Gastrocnemius medialis (tissue), 4 donors: ENCODE measurements around the gene KCNQ1.

Source experiments
- POLR2A ChIP-seq, 2 donors: fragments of 450-650 bp; IDR thresholded peaks; one replicate each; pipeline ENCODE4 v1.6.1; 2017; ENCODE audit warnings: antibody characterized with exemption in 2 of 2, mild to moderate bottlenecking in 2 of 2, moderate library complexity in 2 of 2
- TF ChIP-seq, protein P1 (sequence below), 5 experiments: fragments of 450-650 bp in 3 of 5; fragments of 200-600 bp in 2 of 5; sonication (generic) in 2 of 5; IDR thresholded peaks in 4 of 5; conservative IDR thresholded peaks in 1 of 5; 1 replicate in 4 of 5; 2 replicates in 1 of 5; pipeline ENCODE4 v1.5.1; 2016 to 2019; ENCODE audit warnings: antibody characterized with exemption in 5 of 5, mild to moderate bottlenecking in 3 of 5, moderate library complexity in 3 of 5

- TF ChIP-seq, protein P1, sequence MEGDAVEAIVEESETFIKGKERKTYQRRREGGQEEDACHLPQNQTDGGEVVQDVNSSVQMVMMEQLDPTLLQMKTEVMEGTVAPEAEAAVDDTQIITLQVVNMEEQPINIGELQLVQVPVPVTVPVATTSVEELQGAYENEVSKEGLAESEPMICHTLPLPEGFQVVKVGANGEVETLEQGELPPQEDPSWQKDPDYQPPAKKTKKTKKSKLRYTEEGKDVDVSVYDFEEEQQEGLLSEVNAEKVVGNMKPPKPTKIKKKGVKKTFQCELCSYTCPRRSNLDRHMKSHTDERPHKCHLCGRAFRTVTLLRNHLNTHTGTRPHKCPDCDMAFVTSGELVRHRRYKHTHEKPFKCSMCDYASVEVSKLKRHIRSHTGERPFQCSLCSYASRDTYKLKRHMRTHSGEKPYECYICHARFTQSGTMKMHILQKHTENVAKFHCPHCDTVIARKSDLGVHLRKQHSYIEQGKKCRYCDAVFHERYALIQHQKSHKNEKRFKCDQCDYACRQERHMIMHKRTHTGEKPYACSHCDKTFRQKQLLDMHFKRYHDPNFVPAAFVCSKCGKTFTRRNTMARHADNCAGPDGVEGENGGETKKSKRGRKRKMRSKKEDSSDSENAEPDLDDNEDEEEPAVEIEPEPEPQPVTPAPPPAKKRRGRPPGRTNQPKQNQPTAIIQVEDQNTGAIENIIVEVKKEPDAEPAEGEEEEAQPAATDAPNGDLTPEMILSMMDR (IDR thresholded peaks at IDR 0.05 in 4 of 5, conservative IDR thresholded peaks at IDR 0.05 in 1 of 5), result no peak
- no peak for TF ChIP-seq POLR2A (IDR thresholded peaks at IDR 0.05)
Measured at GRCh38 chr11:2736577-2737225, 291.9 kb downstream of the KCNQ1 start.
